ENCODE results near the gene ECHS1.

Gene ECHS1

GRCh38 chr10:133356549-133357284 is 16.4 kb downstream of the ECHS1 start:
- no peak for DNase-seq

GRCh38 chr10:133355991-133356390 is 17.2 kb downstream of the ECHS1 start:
- no peak for DNase-seq

GRCh38 chr10:133355266-133355665 is 17.9 kb downstream of the ECHS1 start:
- no peak for DNase-seq

GRCh38 chr10:133354672-133355240 is 18.4 kb downstream of the ECHS1 start:
- no peak for DNase-seq

- DNase-seq = no peak
Observed at GRCh38 chr10:133353988-133354605, 19.1 kb downstream of the ECHS1 start.

GRCh38 chr10:133353202-133353959 is 19.8 kb downstream of the ECHS1 start:
- no peak for DNase-seq

GRCh38 chr10:133351408-133352318 is 21.5 kb downstream of the ECHS1 start:
- DNase-seq = no peak

GRCh38 chr10:133350950-133351329 is 22.2 kb downstream of the ECHS1 start:
- no peak for DNase-seq

- no peak for DNase-seq
Observed at GRCh38 chr10:133350283-133350949, 22.7 kb downstream of the ECHS1 start.

- DNase-seq = no peak
Observed at GRCh38 chr10:133349577-133350011, 23.6 kb downstream of the ECHS1 start.

- no peak for DNase-seq
Observed at GRCh38 chr10:133349160-133349568, 24.0 kb downstream of the ECHS1 start.

GRCh38 chr10:133347710-133348517 is 25.2 kb downstream of the ECHS1 start:
- no peak for DNase-seq

- no peak for DNase-seq
Observed at GRCh38 chr10:133346413-133346812, 26.7 kb downstream of the ECHS1 start.

- no peak for DNase-seq
Observed at GRCh38 chr10:133344236-133344635, 28.9 kb downstream of the ECHS1 start.

GRCh38 chr10:133343558-133343957 is 29.6 kb downstream of the ECHS1 start:
- no peak for DNase-seq

- no peak for DNase-seq
Observed at GRCh38 chr10:133342942-133343341, 30.2 kb downstream of the ECHS1 start.

- DNase-seq = no peak
Observed at GRCh38 chr10:133341983-133342382, 31.2 kb downstream of the ECHS1 start.

- no peak for DNase-seq
Observed at GRCh38 chr10:133339708-133340380, 33.3 kb downstream of the ECHS1 start.

GRCh38 chr10:133338080-133339071 is 34.8 kb downstream of the ECHS1 start:
- DNase-seq = no peak
